ENCODE data around the gene SPRED2. TPM values are rescaled to one million over a fixed set of nuclear protein-coding genes. Genes with fewer than 3 reads are reported as not detected.
A peak's percentile ranks its signal among the peaks of the same experiment; 100 is the strongest.

SPRED2 gene
- total and polyA plus RNA-seq, 12 donors = 10.2 to 20.7 (median 17.0) TPM

DNA sequence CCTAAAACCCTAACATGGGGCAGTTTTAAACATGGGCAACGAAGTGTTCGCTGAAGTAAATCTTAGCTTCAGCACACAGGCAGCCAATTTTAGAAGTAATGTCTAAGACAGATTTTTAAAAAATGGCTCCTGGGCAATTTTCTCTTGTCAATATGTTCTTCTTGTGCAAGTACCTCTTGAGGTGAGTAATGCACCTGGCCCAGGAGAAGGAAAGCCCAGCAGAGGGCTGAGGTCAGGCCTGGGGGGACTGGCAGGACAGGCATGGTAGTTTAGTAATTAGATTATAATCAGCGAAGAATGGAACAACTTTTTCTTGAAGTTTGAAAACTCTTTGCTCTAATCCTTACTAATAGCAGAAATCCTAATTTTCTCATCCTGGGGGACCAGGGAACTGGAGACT, 77.6 kb downstream of the SPRED2 start:
- DNase-seq (no peak), ATAC-seq (no peak)
- Histone ChIP-seq H3K9me3 (no peaks in the 10 kb centered on the region), H3K27ac (no peak overlapping the region), H3K4me3 (no peak overlapping the region), H3K36me3 (no peaks in the 10 kb centered on the region), H3K4me1 (peaks cover 14 to 85% (median 68%) of the 10 kb centered on the region in 9 donors), H3K27me3 (no peaks in the 10 kb centered on the region)
- WGBS, 2 donors = 98% methylated on average over 3 of the region's 3 CpGs
- intact Hi-C loops (cut with DNase I) = no loop called here
- no peak for TF ChIP-seq CTCF (IDR thresholded peaks at IDR 0.05)

DNA sequence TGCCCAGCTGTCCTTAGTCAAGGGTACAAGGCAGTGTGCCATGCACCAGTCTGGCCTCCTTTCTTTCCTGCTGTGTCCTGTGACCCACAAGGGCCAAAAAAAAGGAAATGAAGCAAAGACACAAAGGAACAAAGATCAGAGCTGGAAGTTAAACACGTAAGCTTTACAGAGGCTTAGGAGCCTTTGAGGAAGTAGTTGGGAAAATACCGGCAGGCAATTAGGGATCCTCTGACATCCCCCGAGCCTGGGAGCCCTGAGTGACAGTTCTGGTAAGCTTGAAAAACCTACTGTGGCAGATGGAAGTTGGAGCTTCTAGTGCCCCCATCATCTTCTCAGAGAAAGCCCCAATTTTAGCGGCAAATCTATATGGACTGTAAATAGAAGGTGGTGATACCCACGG, 78.5 kb downstream of the SPRED2 start:
- no peak for ATAC-seq
- no peak for TF ChIP-seq CTCF (IDR thresholded peaks at IDR 0.05)
- no peaks in the 10 kb centered on the region for H3K36me3 ChIP-seq
- H3K27me3 ChIP-seq = no peaks in the 10 kb centered on the region
- H3K4me1 ChIP-seq = peaks cover 19 to 84% (median 68%) of the 10 kb centered on the region in 9 donors
- 65 to 66% methylated on average over 5 of the region's 5 CpGs for WGBS, 2 donors
- no peaks in the 10 kb centered on the region for H3K9me3 ChIP-seq
- H3K27ac ChIP-seq = no peak overlapping the region
- H3K4me3 ChIP-seq = no peak overlapping the region
- intact Hi-C loops (cut with DNase I) = no loop called here
- no peak for DNase-seq

- Histone ChIP-seq H3K27me3 (no peaks in the 10 kb centered on the region), H3K9me3 (no peaks in the 10 kb centered on the region), H3K4me1 (peaks cover 14 to 81% (median 63%) of the 10 kb centered on the region in 9 donors), H3K36me3 (no peaks in the 10 kb centered on the region), H3K27ac (no peak overlapping the region), H3K4me3 (no peak overlapping the region)
- 85 to 86% methylated on average over 4 of the region's 4 CpGs for WGBS, 2 donors
- intact Hi-C loops (cut with DNase I) = no loop called here
- DNase-seq = no peak
- ATAC-seq = peak in 2 of 8 donors; percentile 34 to 55
- no peak for TF ChIP-seq CTCF (IDR thresholded peaks at IDR 0.05)
These were observed 79.4 kb downstream of the SPRED2 start for GRCh38 chr2:65353046-65353445.

- WGBS, 2 donors = 82 to 83% methylated on average over 9 of the region's 9 CpGs
- no peak for DNase-seq
- Histone ChIP-seq H3K9me3 (no peaks in the 10 kb centered on the region), H3K4me1 (peaks cover 14 to 76% (median 54%) of the 10 kb centered on the region in 9 donors), H3K36me3 (no peaks in the 10 kb centered on the region), H3K27me3 (no peaks in the 10 kb centered on the region), H3K27ac (peak overlapping the region in 1 of 10 donors; percentile 79), H3K4me3 (no peak overlapping the region)
- intact Hi-C loops (cut with DNase I) = no loop called here
- no peak for ATAC-seq
- TF ChIP-seq CTCF (IDR thresholded peaks at IDR 0.05) = no peak
These were observed 80.3 kb downstream of the SPRED2 start for GRCh38 chr2:65351948-65352595.
